ENCODE results near the gene MCF2.

GRCh38 chrX:139581068-139581467 lies 126.9 kb downstream of the MCF2 start:
- TF ChIP-seq YY1 (IDR thresholded peaks at IDR 0.05; ENCODE audit: insufficient read depth, insufficient read length) (no peak), ZNF274 (IDR thresholded peaks at IDR 0.05; ENCODE audit: low read depth, low read length) (no peak), SUZ12 (IDR thresholded peaks at IDR 0.05; ENCODE audit: extremely low read depth, insufficient read depth, insufficient read length) (no peak)

Measured in NT2/D1 (cell line).